Lower leg skin (tissue), 3 donors: ENCODE data around the gene MAN1A2.
"Not testable (repeated sequence)": the region's sequence is repeated elsewhere in the genome, so short reads cannot be mapped to it uniquely, and the experiment has no call there.

ENCODE experiments used
- POLR2A ChIP-seq, 2 donors: fragments of 450-650 bp; IDR thresholded peaks; one replicate each; pipeline ENCODE4 v1.6.1; 2016 to 2017; ENCODE audit warnings: antibody characterized with exemption in 2 of 2, mild to moderate bottlenecking in 1 of 2, moderate library complexity in 1 of 2
- TF ChIP-seq, protein P1 (sequence below), 3 donors: fragments of 450-650 bp; IDR thresholded peaks; one replicate each; pipeline ENCODE4 v1.5.1; 2016; ENCODE audit warnings: antibody characterized with exemption in 3 of 3, mild to moderate bottlenecking in 3 of 3, moderate library complexity in 2 of 3

DNA sequence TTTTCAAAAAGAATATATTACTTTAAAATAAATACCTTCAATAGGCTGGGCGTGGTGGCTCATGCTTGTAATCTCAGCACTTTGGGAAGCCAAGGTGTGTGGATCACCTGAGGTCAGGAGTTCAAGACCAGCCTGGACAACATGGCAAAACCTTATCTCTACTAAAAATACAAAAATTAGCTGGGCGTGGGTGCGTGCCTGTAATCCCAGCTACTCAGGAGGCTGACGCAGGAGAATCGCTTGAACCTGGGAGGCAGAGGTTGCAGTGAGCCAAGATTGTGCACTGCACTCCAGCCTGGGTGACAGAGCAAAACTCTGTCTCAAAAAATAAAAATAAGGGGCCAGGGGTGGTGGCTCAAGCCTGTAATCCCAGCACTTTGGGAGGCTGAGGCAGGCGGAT, 41.2 kb upstream of the MAN1A2 start:
- not testable (repeated sequence) for TF ChIP-seq POLR2A (IDR thresholded peaks at IDR 0.05)
- TF ChIP-seq, protein P1, sequence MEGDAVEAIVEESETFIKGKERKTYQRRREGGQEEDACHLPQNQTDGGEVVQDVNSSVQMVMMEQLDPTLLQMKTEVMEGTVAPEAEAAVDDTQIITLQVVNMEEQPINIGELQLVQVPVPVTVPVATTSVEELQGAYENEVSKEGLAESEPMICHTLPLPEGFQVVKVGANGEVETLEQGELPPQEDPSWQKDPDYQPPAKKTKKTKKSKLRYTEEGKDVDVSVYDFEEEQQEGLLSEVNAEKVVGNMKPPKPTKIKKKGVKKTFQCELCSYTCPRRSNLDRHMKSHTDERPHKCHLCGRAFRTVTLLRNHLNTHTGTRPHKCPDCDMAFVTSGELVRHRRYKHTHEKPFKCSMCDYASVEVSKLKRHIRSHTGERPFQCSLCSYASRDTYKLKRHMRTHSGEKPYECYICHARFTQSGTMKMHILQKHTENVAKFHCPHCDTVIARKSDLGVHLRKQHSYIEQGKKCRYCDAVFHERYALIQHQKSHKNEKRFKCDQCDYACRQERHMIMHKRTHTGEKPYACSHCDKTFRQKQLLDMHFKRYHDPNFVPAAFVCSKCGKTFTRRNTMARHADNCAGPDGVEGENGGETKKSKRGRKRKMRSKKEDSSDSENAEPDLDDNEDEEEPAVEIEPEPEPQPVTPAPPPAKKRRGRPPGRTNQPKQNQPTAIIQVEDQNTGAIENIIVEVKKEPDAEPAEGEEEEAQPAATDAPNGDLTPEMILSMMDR (IDR thresholded peaks at IDR 0.05), result not testable (repeated sequence)
